ENCODE measurements around the gene PDSS2.
"Not testable (repeated sequence)": the region's sequence is repeated elsewhere in the genome, so short reads cannot be mapped to it uniquely, and the experiment has no call there.

The PDSS2 gene

GRCh38 chr6:107144666-107145065 is 314.7 kb downstream of the PDSS2 start:
- no peak for DNase-seq

DNA sequence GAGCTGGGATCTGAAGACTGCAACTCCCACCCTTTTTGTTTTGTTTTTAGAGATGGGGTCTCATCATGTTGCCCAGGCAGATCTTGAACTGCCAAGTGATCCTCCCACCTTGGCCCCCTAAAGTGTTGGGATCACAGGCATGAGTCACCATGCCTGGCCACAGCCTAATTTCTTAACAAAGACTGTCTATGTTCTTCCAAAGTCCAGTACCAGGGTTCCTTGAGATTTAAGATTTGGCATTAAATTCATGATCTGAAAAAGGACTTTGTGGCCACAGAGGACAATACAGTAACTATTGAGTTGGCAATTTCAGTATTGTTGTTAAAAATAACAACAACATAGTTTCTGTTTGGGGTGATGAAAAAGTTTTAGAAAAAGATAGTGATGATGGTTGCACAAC is 315.4 kb downstream of the PDSS2 start:
- DNase-seq = no peak

DNA sequence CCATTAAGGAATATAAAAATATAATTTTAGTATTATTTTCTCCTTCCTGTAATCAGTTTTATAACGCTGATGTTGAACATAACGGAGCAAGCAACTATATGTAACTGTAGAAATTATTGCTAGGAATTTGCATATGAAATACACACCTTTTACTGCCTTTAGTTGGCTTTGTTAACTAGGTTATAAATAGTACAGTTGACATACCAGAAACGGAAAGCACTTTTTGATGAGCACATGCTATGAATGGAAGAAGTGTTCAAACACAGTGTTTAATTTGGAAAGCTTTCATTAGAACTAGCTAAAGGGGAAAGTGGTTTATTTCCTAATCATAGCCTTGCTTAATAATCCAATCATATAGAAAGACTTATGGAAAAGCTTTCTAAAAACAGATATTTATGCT is 318.8 kb downstream of the PDSS2 start:
- DNase-seq = no peak

DNA sequence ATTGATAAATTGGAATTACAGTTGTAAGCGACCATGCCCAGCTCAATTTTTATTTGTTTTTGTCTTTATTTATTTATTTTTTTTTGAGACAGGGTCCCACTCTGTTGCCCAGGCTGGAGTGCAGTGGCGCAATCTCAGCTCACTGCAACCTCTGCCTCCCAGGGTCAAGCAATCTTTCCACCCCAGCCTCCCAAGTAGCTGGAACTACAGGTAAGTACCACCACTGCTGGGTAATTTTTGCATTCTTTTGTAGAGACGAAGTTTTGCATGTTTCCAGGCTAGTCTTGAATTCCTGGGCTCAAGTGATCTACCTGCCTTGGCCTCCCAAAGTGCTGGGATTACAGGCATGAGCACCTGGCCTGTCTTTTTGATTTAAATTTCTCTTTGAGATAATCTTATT is 323.0 kb downstream of the PDSS2 start:
- not testable (repeated sequence) for DNase-seq

GRCh38 chr6:107135048-107135680 is 324.2 kb downstream of the PDSS2 start:
- not testable (repeated sequence) for DNase-seq

GRCh38 chr6:107132330-107132954 is 326.9 kb downstream of the PDSS2 start:
- DNase-seq = no peak

- peak in 1 of 2 experiments; percentile 30 for DNase-seq
These were observed 329.9 kb downstream of the PDSS2 start for GRCh38 chr6:107129370-107129925.

- no peak for DNase-seq
These were observed 330.8 kb downstream of the PDSS2 start for GRCh38 chr6:107128577-107128976.

- DNase-seq = no peak
These were observed 331.2 kb downstream of the PDSS2 start for GRCh38 chr6:107128175-107128574.

DNA sequence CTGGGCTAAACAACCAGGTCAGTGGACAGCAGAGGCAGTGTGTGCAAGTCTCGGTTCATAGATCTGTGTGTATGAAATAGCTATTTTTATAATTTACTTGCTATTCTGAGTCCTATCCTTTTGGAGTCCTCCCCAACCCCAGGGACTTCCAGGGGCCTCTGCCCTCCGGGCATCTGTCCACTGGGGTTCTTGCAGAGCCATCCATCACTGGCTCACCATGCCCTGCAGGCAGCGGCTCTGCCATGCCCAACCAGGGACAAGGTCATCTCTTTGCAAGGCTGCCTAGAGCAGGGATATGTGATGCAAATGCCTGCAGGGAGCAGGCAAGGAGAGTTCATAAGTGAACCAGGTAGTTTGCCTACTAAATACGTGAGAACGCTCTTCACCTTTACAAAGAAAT is 333.6 kb downstream of the PDSS2 start:
- DNase-seq = no peak

- peak in 1 of 2 experiments; percentile 44 for DNase-seq
These were observed 334.4 kb downstream of the PDSS2 start for GRCh38 chr6:107124934-107125348.

DNA sequence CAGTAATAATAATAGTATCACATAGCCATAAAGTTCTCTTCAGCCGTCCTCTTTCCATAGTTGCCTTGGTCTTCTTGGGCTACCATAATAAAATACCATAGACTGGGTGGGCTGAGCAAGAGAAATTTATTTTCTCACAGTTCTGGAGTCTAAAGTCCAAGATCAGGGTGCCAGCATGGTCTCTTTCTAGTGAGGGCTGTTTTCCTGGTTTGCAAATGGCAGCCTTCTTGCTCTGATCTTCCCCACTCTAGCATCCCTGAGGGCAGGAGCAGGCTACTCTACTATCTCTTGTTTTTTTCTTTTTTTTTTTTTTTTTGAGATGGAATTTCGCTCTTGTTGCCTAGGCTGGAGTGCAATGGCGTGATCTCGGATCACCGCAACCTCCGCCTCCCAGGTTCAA is 335.9 kb downstream of the PDSS2 start:
- DNase-seq = no peak

GRCh38 chr6:107122748-107123147 is 336.6 kb downstream of the PDSS2 start:
- no peak for DNase-seq

DNA sequence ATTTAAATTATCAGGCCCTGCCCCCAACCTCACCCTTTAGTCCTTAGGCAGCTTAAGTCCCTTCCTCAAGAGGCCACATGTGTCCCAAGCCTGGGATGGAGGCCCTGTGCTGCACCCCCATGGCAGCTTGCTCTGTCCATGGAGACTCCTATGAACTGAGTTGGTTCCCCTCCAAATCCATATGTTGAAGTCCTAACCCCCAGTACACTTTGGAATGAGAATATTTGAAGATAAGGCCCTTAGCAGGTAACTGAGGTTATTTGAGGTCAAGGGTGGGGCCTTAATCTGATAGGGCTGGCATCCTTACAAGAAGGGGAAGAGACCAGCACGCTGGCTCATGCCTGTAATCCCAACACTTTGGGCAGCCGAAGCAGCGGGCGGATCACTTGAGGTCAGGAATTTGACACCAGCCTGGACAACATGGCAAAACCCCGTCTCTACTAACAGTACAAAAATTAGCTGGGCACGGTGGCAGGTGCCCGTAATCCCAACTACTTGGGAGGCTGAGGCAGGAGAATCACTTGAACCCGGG is 337.3 kb downstream of the PDSS2 start:
- DNase-seq = no peak

DNA sequence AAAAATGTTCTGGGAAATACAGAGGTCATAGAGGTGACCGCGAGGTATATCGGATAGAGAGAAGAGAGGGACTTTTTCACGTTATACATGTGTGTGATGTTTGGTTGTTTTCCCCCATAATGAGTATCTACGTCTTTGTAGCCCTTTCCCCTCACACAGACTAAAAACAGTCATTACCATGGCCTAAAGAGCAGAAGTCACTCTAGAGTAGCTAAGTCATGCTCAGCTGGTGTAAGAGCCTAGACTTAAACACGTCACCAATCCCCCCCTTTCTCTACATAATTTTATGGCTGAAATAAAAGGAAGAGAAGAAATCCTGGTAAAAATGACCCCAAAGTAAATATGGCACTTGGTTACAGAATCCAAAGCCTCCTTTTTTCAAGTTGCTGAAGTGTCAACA is 338.1 kb downstream of the PDSS2 start:
- DNase-seq = no peak

GRCh38 chr6:107120404-107120803 is 339.0 kb downstream of the PDSS2 start:
- no peak for DNase-seq

DNA sequence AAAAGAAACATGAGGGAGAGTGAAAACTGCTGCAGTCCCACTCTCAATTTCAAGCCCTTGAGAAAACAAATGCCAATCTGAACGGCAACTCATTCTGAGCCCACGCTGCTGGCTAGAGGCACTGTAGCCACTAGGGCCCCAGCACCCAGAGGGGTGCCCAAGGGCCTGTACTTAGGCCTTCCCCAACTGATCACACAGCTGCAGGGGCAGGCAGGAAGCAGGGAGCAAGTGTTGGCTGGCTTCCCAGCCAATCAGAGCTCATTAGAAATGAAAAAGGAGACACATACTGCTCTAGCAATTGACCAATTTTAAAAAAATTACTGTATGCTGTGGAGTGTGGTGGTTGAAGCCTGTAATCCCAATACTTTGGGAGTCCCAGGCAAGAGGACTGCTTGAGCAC is 340.4 kb downstream of the PDSS2 start:
- peak; percentile 25 to 55 for DNase-seq

GRCh38 chr6:107118540-107118939 is 340.8 kb downstream of the PDSS2 start:
- DNase-seq = not testable (repeated sequence)

DNA sequence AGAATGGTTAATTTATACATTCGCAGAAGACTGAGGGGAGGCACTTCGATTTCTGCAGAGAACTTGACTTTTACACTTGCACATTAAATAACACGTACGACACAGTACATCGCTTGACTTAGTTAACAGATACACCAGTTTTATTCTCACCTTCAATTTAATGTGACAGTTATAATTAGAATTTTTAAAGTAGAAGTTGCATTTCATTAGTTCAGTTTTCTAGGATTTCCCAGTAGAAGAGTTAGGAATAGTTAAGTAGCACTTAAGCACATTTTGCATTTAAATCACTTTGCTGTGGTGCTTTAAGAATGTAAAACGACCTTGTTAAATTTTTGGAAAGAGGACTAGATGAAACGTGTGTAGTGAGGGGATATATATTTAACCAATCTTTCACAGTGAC is 342.4 kb downstream of the PDSS2 start:
- no peak for DNase-seq

DNA sequence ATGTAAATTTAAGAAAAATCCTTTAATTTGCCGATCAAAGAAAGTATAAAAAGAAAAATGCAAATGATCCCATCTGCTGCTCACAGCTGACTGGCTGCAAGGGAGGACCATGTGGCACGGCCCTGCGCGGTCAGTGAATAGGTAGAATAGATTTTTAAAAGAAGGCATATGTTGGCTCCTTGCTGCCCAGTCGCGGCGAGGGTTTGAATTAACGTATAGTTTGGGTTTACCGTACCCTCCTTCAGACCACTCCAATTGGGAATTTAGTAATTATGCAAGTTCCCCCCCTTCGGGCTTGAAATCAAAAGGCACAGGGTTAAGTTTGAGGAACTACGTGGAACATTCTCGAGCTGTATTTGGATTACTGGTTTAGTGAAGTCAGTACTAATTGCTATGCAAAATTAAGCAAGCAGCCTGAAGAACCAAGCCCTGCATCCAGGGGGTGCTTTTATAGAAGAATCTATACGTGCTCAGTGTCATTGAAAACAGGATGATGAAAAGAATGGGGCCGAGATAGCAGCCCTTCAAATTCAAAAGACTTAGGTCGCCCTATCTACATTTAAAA is 343.0 kb downstream of the PDSS2 start:
- peak; percentile 64 to 69 for DNase-seq

GRCh38 chr6:107115695-107116327 is 343.6 kb downstream of the PDSS2 start:
- DNase-seq = peak; percentile 61 to 62

DNA sequence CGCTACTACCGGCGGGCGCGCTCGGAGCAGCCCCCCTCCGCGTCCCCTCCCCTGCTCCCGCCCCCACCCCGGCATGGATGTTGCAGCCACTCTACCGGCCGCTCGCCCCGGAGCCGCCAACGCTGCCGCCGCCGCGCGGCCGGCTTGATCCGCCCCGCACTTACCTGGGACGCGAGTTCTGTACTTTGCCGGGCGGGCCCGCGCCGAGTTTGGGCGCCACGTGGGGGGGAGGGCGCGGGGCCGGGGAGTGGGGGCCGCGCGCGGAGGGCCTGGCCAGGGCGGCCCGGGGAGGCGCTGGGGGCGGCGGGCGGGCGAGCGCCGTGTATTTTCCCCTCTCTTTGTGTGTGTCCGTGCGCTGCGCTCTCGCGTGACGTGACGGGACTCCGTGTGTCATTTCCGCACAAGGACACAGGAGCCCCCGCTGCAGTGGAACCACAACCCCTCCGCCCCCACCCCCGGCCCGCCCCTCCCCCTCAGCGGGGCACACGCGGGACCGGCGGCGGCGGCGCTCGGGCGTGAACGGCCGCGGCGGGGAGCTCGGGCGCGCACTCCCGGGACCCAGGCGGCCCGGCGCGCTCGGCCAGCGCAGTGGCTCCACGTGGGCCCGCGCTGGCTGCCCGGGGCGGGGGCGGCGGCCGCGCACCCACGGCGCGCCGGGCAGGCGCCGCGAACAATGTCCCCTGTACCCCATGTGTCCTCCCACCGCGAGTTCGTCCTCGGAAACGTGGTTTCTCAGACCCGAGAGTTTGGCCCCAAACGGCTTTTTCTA is 344.3 kb downstream of the PDSS2 start, which contains the start of gene BEND3:
BEND3 (minus strand) TSS at position 590 of the 769 bp plus-strand sequence. CDS start 16,230 bp downstream, outside the sequence.
- peak in 1 of 2 experiments; percentile 52 for DNase-seq

Measured in SHP77 (cell line).